CMK (cell line): Measurements from ENCODE around the gene PAF1.
"Not testable (repeated sequence)": the region's sequence is repeated elsewhere in the genome, so short reads cannot be mapped to it uniquely, and the experiment has no call there.

ENCODE experiments used
- DNase-seq: peaks from one replicate; pipeline ENCODE4 v3.0.0-alpha.2; 2010; ENCODE audit warnings: low read depth

Gene PAF1

GRCh38 chr19:39381910-39382611 is 8.8 kb downstream of the PAF1 start:
- no peak for DNase-seq

- DNase-seq: no peak
These were observed 10.1 kb downstream of the PAF1 start for GRCh38 chr19:39380521-39381502.

- no peak for DNase-seq
These were observed 11.0 kb downstream of the PAF1 start for GRCh38 chr19:39379865-39380396.

GRCh38 chr19:39379366-39379765 is 11.5 kb downstream of the PAF1 start:
- not testable (repeated sequence) for DNase-seq

- DNase-seq: no peak
These were observed 13.2 kb downstream of the PAF1 start for GRCh38 chr19:39377373-39378362.

GRCh38 chr19:39375929-39376328 is 15.0 kb downstream of the PAF1 start:
- no peak for DNase-seq

GRCh38 chr19:39372941-39373340 is 18.0 kb downstream of the PAF1 start:
- DNase-seq: no peak

- DNase-seq: no peak
These were observed 18.7 kb downstream of the PAF1 start for GRCh38 chr19:39372047-39372802.

GRCh38 chr19:39370735-39371134 is 20.2 kb downstream of the PAF1 start:
- no peak for DNase-seq

GRCh38 chr19:39369200-39369599 is 21.7 kb downstream of the PAF1 start:
- DNase-seq: no peak

GRCh38 chr19:39365531-39365930 is 25.4 kb downstream of the PAF1 start:
- DNase-seq: no peak

GRCh38 chr19:39363901-39364457 is 26.9 kb downstream of the PAF1 start:
- DNase-seq: no peak

- DNase-seq: no peak
These were observed 27.9 kb downstream of the PAF1 start for GRCh38 chr19:39362682-39363657.

GRCh38 chr19:39360599-39360998 is 30.3 kb downstream of the PAF1 start:
- DNase-seq: no peak

- DNase-seq: no peak
These were observed 31.9 kb downstream of the PAF1 start for GRCh38 chr19:39359026-39359425.

GRCh38 chr19:39356647-39357046 is 34.3 kb downstream of the PAF1 start:
- DNase-seq: no peak

GRCh38 chr19:39356073-39356472 is 34.8 kb downstream of the PAF1 start:
- no peak for DNase-seq

- no peak for DNase-seq
These were observed 35.7 kb downstream of the PAF1 start for GRCh38 chr19:39355253-39355652.
